ENCODE results near the gene SUSD3.

DNA sequence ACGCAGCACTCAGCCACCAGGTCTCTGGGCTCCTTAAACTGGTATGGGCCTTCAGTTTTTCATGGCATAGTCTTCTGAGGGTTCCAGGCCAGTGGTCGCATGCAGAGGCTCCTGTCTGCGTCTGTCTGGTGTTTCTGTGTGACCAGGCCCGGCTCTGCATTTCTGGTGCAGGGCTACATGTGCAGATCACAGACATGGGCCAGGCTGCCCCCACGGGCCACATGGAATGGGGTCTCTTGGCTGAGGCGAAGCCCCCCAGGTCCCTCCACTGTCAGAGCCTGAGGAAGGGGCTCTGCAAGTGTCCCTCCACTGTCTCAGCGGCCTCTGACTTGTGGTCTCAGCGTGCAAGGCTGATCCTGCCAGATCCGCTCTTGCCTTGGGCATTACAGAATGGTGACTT lies 21.9 kb downstream of the SUSD3 start:
- TF ChIP-seq POLR2AphosphoS5 (IDR thresholded peaks at IDR 0.05; ENCODE audit: insufficient read depth, low read depth, low read length) (no peak), CTCF (IDR thresholded peaks at IDR 0.05; ENCODE audit: extremely low read depth in 1 of 2, insufficient read depth in 1 of 2, low read depth in 1 of 2, low read length in 2 of 2) (no peak)

Data from endothelial cell of umbilical vein (primary cell).